GM13977 (cell line): ENCODE measurements around the gene CRIM1.

ENCODE experiments used
- DNase-seq: peaks from one replicate; pipeline ENCODE4 v3.0.0; 2012; ENCODE audit warnings: low spot score
- CTCF ChIP-seq: IDR thresholded peaks from 2 replicates; pipeline ENCODE4 v1.5.1; 2012; ENCODE audit warnings: mild to moderate bottlenecking, control low read depth; ENCODE audit not compliant: insufficient read depth; ENCODE audit errors: extremely low read depth, missing control alignments
- in situ Hi-C: fragments of 300-500 bp; cut with MboI; formaldehyde crosslinking; loops from one replicate; pipeline ENCODE4 v1.12.0; 2022; ENCODE audit warnings: low sequenced_read_pairs, low pct_unique_long_range_greater_than_20kb, mixed read lengths, inconsistent platforms; ENCODE audit not compliant: unreplicated experiment

Gene CRIM1

DNA sequence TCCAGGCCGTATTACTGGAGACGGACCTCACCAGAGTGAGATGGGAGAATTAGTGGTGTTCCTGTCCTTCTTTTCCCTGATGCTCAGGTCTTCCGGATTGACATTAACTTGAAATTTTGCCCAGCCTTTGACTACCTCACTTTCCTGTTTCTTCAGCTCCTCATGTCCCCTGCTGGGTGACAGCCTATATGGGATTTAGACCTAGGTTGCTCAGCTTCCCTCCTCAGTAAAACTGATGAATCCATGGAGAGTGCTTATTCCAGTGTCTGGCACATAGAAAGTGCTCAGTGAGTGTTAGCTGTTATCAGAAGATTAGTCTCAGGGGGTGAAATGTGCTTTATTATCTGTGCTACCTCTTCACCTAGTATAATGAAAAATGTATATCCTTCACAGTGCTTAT is 30.0 kb downstream of the CRIM1 start:
- no peak for DNase-seq
- TF ChIP-seq CTCF = no peak
- in situ Hi-C loops = no loop called here

DNA sequence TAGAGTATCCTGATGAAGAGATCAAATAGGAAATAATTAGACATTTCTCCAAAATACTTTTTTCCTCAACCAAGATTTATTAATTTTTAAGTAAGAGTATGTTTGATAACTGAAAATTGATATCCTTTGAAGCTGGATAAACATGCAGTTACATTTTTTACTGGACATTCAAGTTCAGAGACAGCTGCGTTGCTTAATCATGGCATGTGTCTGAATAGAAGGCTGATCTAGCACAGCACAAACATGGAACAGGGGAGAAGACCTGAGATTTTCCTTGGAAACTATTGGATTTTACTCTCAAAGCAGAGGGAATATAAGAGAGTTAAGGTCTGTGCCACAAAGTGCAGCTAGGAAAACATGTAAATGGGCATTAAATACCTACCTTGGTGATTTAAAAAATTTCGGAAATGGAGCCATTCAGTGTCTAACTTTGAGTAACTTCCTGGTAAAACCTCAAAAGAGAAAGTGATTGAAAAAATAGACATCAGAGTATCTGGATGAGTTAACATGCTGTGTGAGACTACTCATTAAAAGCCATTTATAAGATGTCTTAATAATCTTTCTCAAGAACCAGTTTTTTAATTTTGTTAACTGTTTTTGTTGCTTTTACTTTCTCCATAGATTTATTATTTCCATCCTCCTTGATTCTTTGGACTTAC is 31.8 kb downstream of the CRIM1 start:
- in situ Hi-C loops = no loop called here
- no peak for TF ChIP-seq CTCF
- no peak for DNase-seq

DNA sequence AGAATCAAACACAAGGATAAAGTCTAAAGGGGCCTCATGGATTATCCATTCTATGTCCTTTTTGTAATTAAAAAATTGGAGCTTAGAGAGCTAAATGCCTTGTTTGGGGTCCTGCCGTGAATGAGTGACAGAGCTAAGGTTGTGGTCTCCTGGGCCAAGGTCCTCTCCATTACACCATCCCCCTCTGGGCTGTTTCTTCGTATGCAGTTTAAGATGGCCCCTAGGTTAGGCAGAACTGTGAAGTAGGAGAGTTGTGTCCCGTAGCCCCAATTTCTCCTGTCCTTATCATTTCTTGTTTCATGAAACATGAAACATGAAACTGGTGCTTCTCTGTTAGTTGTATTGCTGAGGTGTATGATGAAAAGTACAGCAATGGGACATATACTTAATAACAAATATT is 32.9 kb downstream of the CRIM1 start:
- TF ChIP-seq CTCF = no peak
- in situ Hi-C loops = no loop called here
- DNase-seq = no peak

- TF ChIP-seq CTCF = no peak
- in situ Hi-C loops = no loop called here
- no peak for DNase-seq
Observed at GRCh38 chr2:36389091-36389564, 33.5 kb downstream of the CRIM1 start.

DNA sequence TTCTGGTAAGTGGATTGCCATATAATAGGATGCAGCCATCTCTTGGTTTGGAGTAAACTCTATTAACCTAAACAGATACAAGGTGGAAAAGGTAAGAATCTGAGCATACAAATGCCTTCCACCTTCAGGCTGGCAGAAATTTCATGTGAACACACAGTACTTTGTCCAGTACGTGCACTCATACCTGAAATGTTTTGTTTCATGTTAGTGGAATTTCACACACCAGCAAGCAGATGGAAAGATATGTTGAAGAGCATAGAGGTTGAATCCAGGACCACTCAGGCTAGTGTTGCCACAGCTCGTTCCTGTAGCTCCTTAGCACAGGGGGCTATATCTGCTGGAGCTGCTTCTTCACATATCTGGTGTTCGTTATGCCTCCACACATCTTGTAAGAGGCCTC is 34.0 kb downstream of the CRIM1 start:
- DNase-seq = no peak
- in situ Hi-C loops = no loop called here
- TF ChIP-seq CTCF = no peak

- TF ChIP-seq CTCF = no peak
- in situ Hi-C loops = no loop called here
- DNase-seq = no peak
Observed at GRCh38 chr2:36392571-36393255, 37.1 kb downstream of the CRIM1 start.
